ENCODE results near the gene SLC7A11.

DNA sequence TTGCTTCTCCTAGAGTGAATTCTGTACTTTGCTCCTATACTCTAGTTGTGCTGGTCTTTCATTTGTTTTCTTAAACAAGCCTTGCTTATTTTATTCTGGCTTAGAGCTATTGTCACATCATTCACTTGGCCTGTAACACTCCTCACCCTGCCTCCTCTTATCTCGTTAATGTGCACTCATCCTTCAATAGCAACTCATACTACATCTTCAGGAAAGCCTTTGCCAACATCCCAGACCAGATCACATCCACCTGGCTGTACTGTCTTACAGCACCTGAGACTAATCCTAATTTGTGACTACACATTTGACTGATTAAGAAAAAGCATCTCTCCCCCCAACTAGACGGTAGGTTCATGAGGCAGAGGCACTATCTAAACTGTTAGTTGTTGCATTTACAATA, 80.8 kb downstream of the SLC7A11 start:
- TF ChIP-seq, protein P1, sequence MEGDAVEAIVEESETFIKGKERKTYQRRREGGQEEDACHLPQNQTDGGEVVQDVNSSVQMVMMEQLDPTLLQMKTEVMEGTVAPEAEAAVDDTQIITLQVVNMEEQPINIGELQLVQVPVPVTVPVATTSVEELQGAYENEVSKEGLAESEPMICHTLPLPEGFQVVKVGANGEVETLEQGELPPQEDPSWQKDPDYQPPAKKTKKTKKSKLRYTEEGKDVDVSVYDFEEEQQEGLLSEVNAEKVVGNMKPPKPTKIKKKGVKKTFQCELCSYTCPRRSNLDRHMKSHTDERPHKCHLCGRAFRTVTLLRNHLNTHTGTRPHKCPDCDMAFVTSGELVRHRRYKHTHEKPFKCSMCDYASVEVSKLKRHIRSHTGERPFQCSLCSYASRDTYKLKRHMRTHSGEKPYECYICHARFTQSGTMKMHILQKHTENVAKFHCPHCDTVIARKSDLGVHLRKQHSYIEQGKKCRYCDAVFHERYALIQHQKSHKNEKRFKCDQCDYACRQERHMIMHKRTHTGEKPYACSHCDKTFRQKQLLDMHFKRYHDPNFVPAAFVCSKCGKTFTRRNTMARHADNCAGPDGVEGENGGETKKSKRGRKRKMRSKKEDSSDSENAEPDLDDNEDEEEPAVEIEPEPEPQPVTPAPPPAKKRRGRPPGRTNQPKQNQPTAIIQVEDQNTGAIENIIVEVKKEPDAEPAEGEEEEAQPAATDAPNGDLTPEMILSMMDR (IDR thresholded peaks at IDR 0.05): no peak
- TF ChIP-seq EZH2 (IDR thresholded peaks at IDR 0.05) (no peak), EZH2phosphoT487 (IDR thresholded peaks at IDR 0.05) (no peak)
